Spleen (tissue), 13 donors: ENCODE data around the gene CRB1. TPM values are rescaled to one million over a fixed set of nuclear protein-coding genes. Genes with fewer than 3 reads are reported as not detected.

Experiments
- DNase-seq: peaks from one replicate; pipeline ENCODE4 v3.0.0-alpha.2; 2020
- H3K27ac ChIP-seq, 8 donors: fragments of 200-600 bp; sonication (generic) in 7 of 8; 1 replicate in 4 of 8; 2 replicates in 4 of 8; pipeline versions ENCODE4 v1.5.0 to v1.8.0; 2016 to 2021; ENCODE audit warnings: inconsistent platforms in 4 of 8, mild to moderate bottlenecking in 4 of 8, moderate library complexity in 1 of 8
- H3K27me3 ChIP-seq, 7 donors: fragments of 200-600 bp; sonication (generic) in 6 of 7; replicated peaks in 1 of 7; 1 replicate in 4 of 7; 2 replicates in 3 of 7; pipeline versions ENCODE4 v1.5.0 to v1.8.0; 2016 to 2021; ENCODE audit warnings: inconsistent platforms in 3 of 7, mild to moderate bottlenecking in 1 of 7
- H3K36me3 ChIP-seq, 6 donors: fragments of 200-600 bp; sonication (generic) in 5 of 6; 1 replicate in 4 of 6; 2 replicates in 2 of 6; pipeline versions ENCODE4 v1.5.0 to v1.8.0; 2016 to 2021; ENCODE audit warnings: inconsistent platforms in 2 of 6
- H3K4me1 ChIP-seq, 6 donors: fragments of 200-600 bp; sonication (generic) in 5 of 6; 1 replicate in 3 of 6; 2 replicates in 3 of 6; pipeline versions ENCODE4 v1.5.0 to v1.8.0; 2016 to 2021; ENCODE audit warnings: inconsistent platforms in 3 of 6
- H3K4me3 ChIP-seq, 8 donors: fragments of 200-600 bp; sonication (generic) in 7 of 8; 1 replicate in 4 of 8; 2 replicates in 4 of 8; pipeline versions ENCODE4 v1.5.0 to v1.8.0; 2016 to 2021; ENCODE audit warnings: inconsistent platforms in 4 of 8, mild to moderate bottlenecking in 4 of 8, moderate library complexity in 2 of 8
- H3K9me3 ChIP-seq, 8 donors: fragments of 200-600 bp; sonication (generic) in 7 of 8; 1 replicate in 4 of 8; 2 replicates in 4 of 8; pipeline versions ENCODE4 v1.5.0 to v1.8.0; 2016 to 2021; ENCODE audit warnings: inconsistent platforms in 4 of 8
- POLR2A ChIP-seq, 3 donors: fragments of 450-650 bp; IDR thresholded peaks; one replicate each; pipeline ENCODE4 v1.5.1; 2017; ENCODE audit warnings: antibody characterized with exemption in 3 of 3, mild to moderate bottlenecking in 1 of 3
- POLR2AphosphoS5 ChIP-seq, 3 donors: sonication (generic); formaldehyde crosslinking; IDR thresholded peaks; one replicate each; pipeline ENCODE4 v1.5.1; 2017; ENCODE audit warnings: antibody characterized with exemption in 3 of 3
- WGBS, 5 donors: extraction: QIAGEN DNeasy Blood & Tissue Kit in 3 of 5; methylation state at CpG; one replicate each; pipeline versions ENCODE4 v1.1.5 to v1.1.7; 2013 to 2018; 5-methylcytosine and 5-hydroxymethylcytosine counted together
- intact Hi-C: fragments of 100-400 bp; cut with DNase I; formaldehyde crosslinking; loops from one replicate; pipeline ENCODE4 v1.15.0; 2023; ENCODE audit warnings: low total_unique reads
- long read RNA-seq, 2 donors: transcript quantifications; one replicate each; lab custom pipeline, GENCODE V29; 2026
- polyA plus RNA-seq, 3 donors: library from polyadenylated mRNA; stranded (reverse); fragments of 200-250 nt; gene quantifications; one replicate each; pipeline ENCODE4 v1.2.1, GENCODE V29; 2013
- total RNA-seq, 7 donors: library from RNA; depleted of rRNA in 3 of 7; stranded (reverse); fragments of >200 nt in 3 of 7; fragmentation: NEBNext Ultra II Directional in 4 of 7; extraction: Animal tissue kit (Norgen Biotek cat#: 25700) in 4 of 7; gene quantifications; one replicate each; pipeline versions ENCODE4 v1.1.0 to v1.2.1, GENCODE V29; 2016 to 2021
- TF ChIP-seq, protein P1 (sequence below), 11 experiments: fragments of 200-600 bp in 7 of 11; fragments of 450-650 bp in 4 of 11; sonication (generic) in 4 of 11; IDR thresholded peaks in 8 of 11; conservative IDR thresholded peaks in 3 of 11; 1 replicate in 7 of 11; 2 replicates in 4 of 11; pipeline versions ENCODE4 v1.4.0 to v1.8.0; 2016 to 2021; ENCODE audit warnings: antibody characterized with exemption in 11 of 11, inconsistent platforms in 4 of 11, mild to moderate bottlenecking in 1 of 11
- donor health status: healthy with polysubstance abuse.
- donor health status: DM: no; HTN: no; CAD: no; lungs with moderate emphysema.
- donor health status: DM: no; HTN: no; CAD: no.
- donor health status: Bipolar disorder and iron deficiency.
- donor health status: healthy.
- donor health status: DM: no; HTN: no; CAD: no.
- donor health status: DM: yes; HTN: yes; CAD: no.

Gene CRB1
- total RNA-seq, result under 1 TPM in 6 of 7 donors, not detected in 1; 0.09 to 0.49 (median 0.21) TPM
- under 1 TPM; 0.05 to 0.30 (median 0.06) TPM for polyA plus RNA-seq
- long read RNA-seq, donor 1, partial matches to known transcripts, result 18 of 18 reads
- long read RNA-seq, donor 1, other reads (novel, unspliced or antisense), result 0 of 18 reads
- long read RNA-seq, donor 2, result 0 reads

DNA sequence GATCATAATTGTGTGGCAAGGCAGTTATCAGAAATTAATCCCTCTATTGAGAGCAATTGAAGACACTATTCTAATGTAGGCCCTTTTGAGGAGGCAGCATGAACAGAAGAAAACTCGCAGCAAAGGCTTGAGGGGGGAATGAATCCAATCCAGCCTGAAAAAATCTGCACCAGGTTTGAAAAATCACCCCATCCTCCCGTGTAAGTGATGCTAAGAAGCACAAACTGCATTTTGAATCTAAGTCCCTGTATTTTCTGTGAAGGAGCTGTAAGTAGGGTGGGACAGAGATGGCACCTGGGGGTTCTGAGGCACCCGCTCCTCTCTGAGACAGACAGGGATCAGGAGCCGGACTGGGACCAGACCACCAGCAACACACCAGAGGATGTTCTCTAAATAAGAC lies at the start of gene CRB1:
Gene CRB1 (plus strand): TSS at position 241 of the 400 bp plus-strand sequence. CDS start 161 bp downstream, outside the sequence.
- DNase-seq, result no peak
- H3K27me3 ChIP-seq, result no peaks in the 10 kb centered on the region
- WGBS, 5 donors, result 55 to 60% (median 56%) methylated on average over 4 of the region's 4 CpGs
- TF ChIP-seq POLR2AphosphoS5 (IDR thresholded peaks at IDR 0.05) (no peak), POLR2A (IDR thresholded peaks at IDR 0.05) (no peak)
- TF ChIP-seq, protein P1, sequence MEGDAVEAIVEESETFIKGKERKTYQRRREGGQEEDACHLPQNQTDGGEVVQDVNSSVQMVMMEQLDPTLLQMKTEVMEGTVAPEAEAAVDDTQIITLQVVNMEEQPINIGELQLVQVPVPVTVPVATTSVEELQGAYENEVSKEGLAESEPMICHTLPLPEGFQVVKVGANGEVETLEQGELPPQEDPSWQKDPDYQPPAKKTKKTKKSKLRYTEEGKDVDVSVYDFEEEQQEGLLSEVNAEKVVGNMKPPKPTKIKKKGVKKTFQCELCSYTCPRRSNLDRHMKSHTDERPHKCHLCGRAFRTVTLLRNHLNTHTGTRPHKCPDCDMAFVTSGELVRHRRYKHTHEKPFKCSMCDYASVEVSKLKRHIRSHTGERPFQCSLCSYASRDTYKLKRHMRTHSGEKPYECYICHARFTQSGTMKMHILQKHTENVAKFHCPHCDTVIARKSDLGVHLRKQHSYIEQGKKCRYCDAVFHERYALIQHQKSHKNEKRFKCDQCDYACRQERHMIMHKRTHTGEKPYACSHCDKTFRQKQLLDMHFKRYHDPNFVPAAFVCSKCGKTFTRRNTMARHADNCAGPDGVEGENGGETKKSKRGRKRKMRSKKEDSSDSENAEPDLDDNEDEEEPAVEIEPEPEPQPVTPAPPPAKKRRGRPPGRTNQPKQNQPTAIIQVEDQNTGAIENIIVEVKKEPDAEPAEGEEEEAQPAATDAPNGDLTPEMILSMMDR (IDR thresholded peaks at IDR 0.05 in 8 of 11, conservative IDR thresholded peaks at IDR 0.05 in 3 of 11), result no peak
- H3K36me3 ChIP-seq, result no peaks in the 10 kb centered on the region
- H3K4me1 ChIP-seq, result no peaks in the 10 kb centered on the region
- H3K4me3 ChIP-seq, result no peak within 1 kb of the TSS
- H3K9me3 ChIP-seq, result no peaks in the 10 kb centered on the region
- H3K27ac ChIP-seq, result no peak within 1 kb of the TSS
- intact Hi-C loops, result no loop called here

DNA sequence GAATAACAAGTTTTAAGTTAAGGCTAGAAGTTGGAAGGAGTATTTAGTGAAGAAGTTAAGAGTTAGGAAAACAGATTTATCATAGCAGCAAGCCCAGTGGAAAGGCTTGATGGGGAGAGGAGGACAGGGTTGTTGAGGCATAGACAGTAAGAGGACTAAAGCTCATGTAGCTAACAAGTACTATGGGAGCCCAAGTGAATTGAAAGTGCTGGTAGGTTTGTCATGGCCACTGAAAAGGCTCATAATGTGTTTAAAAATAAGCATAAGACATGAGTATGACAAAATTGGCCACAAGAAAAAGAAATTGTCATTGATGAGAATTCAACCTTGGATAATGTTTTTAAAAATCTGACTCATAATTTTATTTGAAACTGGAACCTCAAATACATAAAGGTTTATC lies 49.2 kb upstream of the CRB1 start:
- DNase-seq, result no peak
- no peaks in the 10 kb centered on the region for H3K9me3 ChIP-seq
- TF ChIP-seq, protein P1 (IDR thresholded peaks at IDR 0.05 in 8 of 11, conservative IDR thresholded peaks at IDR 0.05 in 3 of 11), result no peak
- TF ChIP-seq POLR2A (IDR thresholded peaks at IDR 0.05), result no peak
- intact Hi-C loops, result no loop called here
- no peaks in the 10 kb centered on the region for H3K36me3 ChIP-seq
- no peak overlapping the region for H3K27ac ChIP-seq
- no peak overlapping the region for H3K4me3 ChIP-seq
- H3K27me3 ChIP-seq, result no peaks in the 10 kb centered on the region
- H3K4me1 ChIP-seq, result no peaks in the 10 kb centered on the region

DNA sequence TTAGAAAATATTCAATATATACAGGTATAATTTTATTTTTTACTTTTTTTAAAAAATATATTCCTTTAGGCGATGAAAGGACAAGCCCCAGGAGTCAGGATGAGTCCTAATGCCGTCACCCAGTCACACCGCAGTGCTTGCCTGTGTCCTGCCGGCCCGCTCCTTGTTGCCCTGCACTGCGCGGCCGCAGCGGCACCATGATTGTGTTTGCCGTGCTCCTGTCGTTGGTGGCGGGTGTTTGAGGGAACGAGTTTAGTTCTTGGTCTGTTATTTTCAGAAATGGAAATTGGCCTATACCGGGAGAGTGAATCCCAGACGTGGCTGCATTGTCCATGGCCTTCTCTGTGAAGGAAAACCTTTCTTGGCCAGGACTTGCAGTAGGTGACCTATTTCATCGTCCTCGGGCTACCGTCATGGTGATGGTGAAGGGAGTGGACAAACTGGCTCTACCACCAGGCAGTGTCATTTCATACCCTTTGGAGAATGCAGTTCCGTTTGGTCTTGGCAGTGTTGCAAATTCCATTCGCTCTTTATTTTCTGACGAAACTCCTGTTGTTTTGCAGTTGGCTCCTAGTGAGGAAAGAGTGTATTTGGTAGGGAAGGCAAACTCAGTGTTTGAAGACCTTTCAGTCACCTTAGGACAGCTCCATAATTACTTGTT lies 45.9 kb upstream of the CRB1 start:
- TF ChIP-seq POLR2A (IDR thresholded peaks at IDR 0.05) (no peak), POLR2AphosphoS5 (IDR thresholded peaks at IDR 0.05) (no peak)
- TF ChIP-seq, protein P1 (IDR thresholded peaks at IDR 0.05 in 8 of 11, conservative IDR thresholded peaks at IDR 0.05 in 3 of 11), result no peak
- Histone ChIP-seq H3K4me1 (no peaks in the 10 kb centered on the region), H3K27me3 (no peaks in the 10 kb centered on the region), H3K4me3 (no peak overlapping the region), H3K36me3 (no peaks in the 10 kb centered on the region), H3K9me3 (no peaks in the 10 kb centered on the region), H3K27ac (no peak overlapping the region)
- DNase-seq, result no peak
- intact Hi-C loops, result no loop called here
- 92 to 94% (median 92%) methylated on average over 21 of the region's 21 CpGs for WGBS, 5 donors

DNA sequence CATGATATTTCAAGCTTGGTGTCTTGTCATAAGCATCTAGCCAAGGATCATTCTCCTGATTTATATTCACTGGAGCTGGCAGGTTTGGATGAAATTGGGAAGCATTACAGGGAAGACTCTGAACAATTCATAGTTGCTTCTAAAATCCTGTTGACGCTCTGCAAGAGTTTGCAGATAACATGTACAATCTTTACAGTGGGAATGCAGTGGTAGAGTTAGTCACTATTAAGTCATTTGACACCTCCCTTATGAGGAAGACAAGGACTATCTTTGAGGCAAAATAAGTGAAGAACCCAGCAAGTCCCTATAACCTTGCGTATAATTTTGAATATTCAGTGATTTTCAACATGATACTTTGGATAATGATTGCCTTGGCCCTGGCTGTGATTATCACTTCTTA lies 45.3 kb upstream of the CRB1 start:
- no peaks in the 10 kb centered on the region for H3K36me3 ChIP-seq
- no peak overlapping the region for H3K4me3 ChIP-seq
- no peak for DNase-seq
- no peaks in the 10 kb centered on the region for H3K4me1 ChIP-seq
- intact Hi-C loops, result no loop called here
- WGBS, 5 donors, result 94 to 100% (median 96%) methylated on average over 2 of the region's 2 CpGs
- H3K9me3 ChIP-seq, result no peaks in the 10 kb centered on the region
- TF ChIP-seq POLR2AphosphoS5 (IDR thresholded peaks at IDR 0.05), result no peak
- TF ChIP-seq, protein P1 (IDR thresholded peaks at IDR 0.05 in 8 of 11, conservative IDR thresholded peaks at IDR 0.05 in 3 of 11), result no peak
- no peak for TF ChIP-seq POLR2A (IDR thresholded peaks at IDR 0.05)
- H3K27ac ChIP-seq, result no peak overlapping the region
- H3K27me3 ChIP-seq, result no peaks in the 10 kb centered on the region
